Measurements from ENCODE around the gene ADGB.

GRCh38 chr6:146814148-146814750 lies 215.5 kb downstream of the ADGB start:
- no peak for TF ChIP-seq CTCF (IDR thresholded peaks at IDR 0.05)
- no peak for TF ChIP-seq POLR2A (IDR thresholded peaks at IDR 0.05)

All from esophagus squamous epithelium (tissue), 4 donors.